Parathyroid adenoma (tissue), 2 donors: ENCODE measurements around the gene DGUOK.

Experiments used
- H2AFZ ChIP-seq: fragments of 300-600 bp; sonication (generic); one replicate; pipeline ENCODE4 v1.7.0; 2017; ENCODE audit warnings: antibody characterized with exemption, mild to moderate bottlenecking
- H3K27ac ChIP-seq: fragments of 300-600 bp; sonication (generic); one replicate; pipeline ENCODE4 v1.7.0; 2017
- H3K27me3 ChIP-seq: fragments of 300-600 bp; sonication (generic); one replicate; pipeline ENCODE4 v1.7.0; 2017; ENCODE audit warnings: low read length; ENCODE audit not compliant: control insufficient read depth, insufficient read depth
- H3K36me3 ChIP-seq: fragments of 300-600 bp; sonication (generic); one replicate; pipeline ENCODE4 v1.7.0; 2017; ENCODE audit warnings: low read length; ENCODE audit not compliant: control insufficient read depth, insufficient read depth
- H3K4me1 ChIP-seq: fragments of 300-600 bp; sonication (generic); one replicate; pipeline ENCODE4 v1.7.0; 2017; ENCODE audit warnings: control low read depth
- H3K4me2 ChIP-seq: fragments of 300-600 bp; sonication (generic); one replicate; pipeline ENCODE4 v1.7.0; 2017; ENCODE audit warnings: low read length
- H3K4me3 ChIP-seq: fragments of 300-600 bp; sonication (generic); one replicate; pipeline ENCODE4 v1.7.0; 2017; ENCODE audit warnings: low read depth, low read length
- H3K79me2 ChIP-seq: fragments of 300-600 bp; sonication (generic); one replicate; pipeline ENCODE4 v1.7.0; 2017; ENCODE audit warnings: control low read depth
- H3K9ac ChIP-seq: fragments of 300-600 bp; sonication (generic); one replicate; pipeline ENCODE4 v1.7.0; 2017; ENCODE audit warnings: mild to moderate bottlenecking
- H3K9me3 ChIP-seq: fragments of 300-600 bp; sonication (generic); one replicate; pipeline ENCODE4 v1.7.0; 2017; ENCODE audit warnings: low read length; ENCODE audit not compliant: control insufficient read depth
- TF ChIP-seq, protein P1 (sequence below): fragments of 300-600 bp; sonication (generic); IDR thresholded peaks from one replicate; pipeline ENCODE4 v1.7.0; 2017; ENCODE audit warnings: antibody characterized with exemption, mild to moderate bottlenecking
- donor health status: primary hyperparathyroidism.

DGUOK gene

GRCh38 chr2:73992036-73992435 is 65.4 kb downstream of the DGUOK start:
- no peaks in the 10 kb centered on the region for H3K27me3 ChIP-seq
- H3K79me2 ChIP-seq, result peaks cover 15% of the 10 kb centered on the region
- no peak overlapping the region for H3K4me2 ChIP-seq
- no peak overlapping the region for H3K4me3 ChIP-seq
- peaks cover 4% of the 10 kb centered on the region for H3K4me1 ChIP-seq
- TF ChIP-seq, protein P1, sequence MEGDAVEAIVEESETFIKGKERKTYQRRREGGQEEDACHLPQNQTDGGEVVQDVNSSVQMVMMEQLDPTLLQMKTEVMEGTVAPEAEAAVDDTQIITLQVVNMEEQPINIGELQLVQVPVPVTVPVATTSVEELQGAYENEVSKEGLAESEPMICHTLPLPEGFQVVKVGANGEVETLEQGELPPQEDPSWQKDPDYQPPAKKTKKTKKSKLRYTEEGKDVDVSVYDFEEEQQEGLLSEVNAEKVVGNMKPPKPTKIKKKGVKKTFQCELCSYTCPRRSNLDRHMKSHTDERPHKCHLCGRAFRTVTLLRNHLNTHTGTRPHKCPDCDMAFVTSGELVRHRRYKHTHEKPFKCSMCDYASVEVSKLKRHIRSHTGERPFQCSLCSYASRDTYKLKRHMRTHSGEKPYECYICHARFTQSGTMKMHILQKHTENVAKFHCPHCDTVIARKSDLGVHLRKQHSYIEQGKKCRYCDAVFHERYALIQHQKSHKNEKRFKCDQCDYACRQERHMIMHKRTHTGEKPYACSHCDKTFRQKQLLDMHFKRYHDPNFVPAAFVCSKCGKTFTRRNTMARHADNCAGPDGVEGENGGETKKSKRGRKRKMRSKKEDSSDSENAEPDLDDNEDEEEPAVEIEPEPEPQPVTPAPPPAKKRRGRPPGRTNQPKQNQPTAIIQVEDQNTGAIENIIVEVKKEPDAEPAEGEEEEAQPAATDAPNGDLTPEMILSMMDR, result no peak
- H3K27ac ChIP-seq, result no peak overlapping the region
- H2AFZ ChIP-seq, result no peak overlapping the region
- no peaks in the 10 kb centered on the region for H3K36me3 ChIP-seq
- H3K9ac ChIP-seq, result no peak overlapping the region
- no peaks in the 10 kb centered on the region for H3K9me3 ChIP-seq

GRCh38 chr2:73993376-73993775 is 66.7 kb downstream of the DGUOK start:
- no peak overlapping the region for H3K9ac ChIP-seq
- H3K4me1 ChIP-seq, result no peaks in the 10 kb centered on the region
- H3K4me3 ChIP-seq, result no peak overlapping the region
- H3K27ac ChIP-seq, result no peak overlapping the region
- H3K4me2 ChIP-seq, result no peak overlapping the region
- H3K9me3 ChIP-seq, result no peaks in the 10 kb centered on the region
- H3K27me3 ChIP-seq, result no peaks in the 10 kb centered on the region
- peaks cover 11% of the 10 kb centered on the region for H3K79me2 ChIP-seq
- TF ChIP-seq, protein P1, result no peak
- H2AFZ ChIP-seq, result no peak overlapping the region
- H3K36me3 ChIP-seq, result no peaks in the 10 kb centered on the region

- Histone ChIP-seq H2AFZ (no peak overlapping the region), H3K9ac (no peak overlapping the region), H3K36me3 (no peaks in the 10 kb centered on the region), H3K9me3 (no peaks in the 10 kb centered on the region), H3K4me1 (no peaks in the 10 kb centered on the region), H3K4me3 (no peak overlapping the region), H3K79me2 (peaks cover 11% of the 10 kb centered on the region), H3K27ac (no peak overlapping the region), H3K4me2 (no peak overlapping the region), H3K27me3 (no peaks in the 10 kb centered on the region)
- TF ChIP-seq, protein P1, result no peak
Observed at GRCh38 chr2:73993778-73994177, 67.1 kb downstream of the DGUOK start.

GRCh38 chr2:73994178-73994831 is 67.6 kb downstream of the DGUOK start:
- Histone ChIP-seq H3K9ac (no peak overlapping the region), H3K4me2 (no peak overlapping the region), H3K27me3 (no peaks in the 10 kb centered on the region), H3K36me3 (no peaks in the 10 kb centered on the region), H3K27ac (no peak overlapping the region), H3K79me2 (peaks cover 8% of the 10 kb centered on the region), H3K4me3 (no peak overlapping the region), H2AFZ (no peak overlapping the region), H3K4me1 (no peaks in the 10 kb centered on the region), H3K9me3 (no peaks in the 10 kb centered on the region)
- TF ChIP-seq, protein P1, result no peak

DNA sequence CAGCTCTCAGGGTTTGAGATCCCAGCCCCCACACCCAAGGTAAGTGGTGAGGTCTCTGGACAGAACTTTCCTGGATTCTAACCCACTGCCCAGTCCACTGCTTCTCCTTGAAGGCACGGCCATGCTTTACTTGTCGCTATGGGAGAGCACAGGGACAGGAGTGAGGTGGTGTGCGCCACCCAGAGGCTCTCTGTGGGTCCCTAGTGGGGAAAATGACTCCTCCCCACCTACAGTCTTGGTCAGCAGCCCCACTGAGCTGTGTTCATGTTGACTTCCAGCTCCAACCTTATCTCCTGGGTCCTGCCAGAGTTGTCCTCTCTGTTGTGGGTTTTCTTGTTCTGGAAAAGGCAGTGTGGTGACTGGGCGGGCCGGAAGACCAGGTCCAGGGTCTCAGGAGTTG is 69.1 kb downstream of the DGUOK start:
- Histone ChIP-seq H3K4me2 (no peak overlapping the region), H2AFZ (no peak overlapping the region), H3K4me3 (no peak overlapping the region), H3K9me3 (no peaks in the 10 kb centered on the region), H3K4me1 (peaks cover 6% of the 10 kb centered on the region), H3K79me2 (peaks cover 2% of the 10 kb centered on the region), H3K9ac (no peak overlapping the region), H3K27me3 (no peaks in the 10 kb centered on the region), H3K27ac (no peak overlapping the region), H3K36me3 (no peaks in the 10 kb centered on the region)
- TF ChIP-seq, protein P1, result no peak
